ENCODE measurements around the gene BRAF.
A peak's percentile ranks its signal among the peaks of the same experiment; 100 is the strongest.
"Not testable (repeated sequence)": the region's sequence is repeated elsewhere in the genome, so short reads cannot be mapped to it uniquely, and the experiment has no call there.

The BRAF gene

DNA sequence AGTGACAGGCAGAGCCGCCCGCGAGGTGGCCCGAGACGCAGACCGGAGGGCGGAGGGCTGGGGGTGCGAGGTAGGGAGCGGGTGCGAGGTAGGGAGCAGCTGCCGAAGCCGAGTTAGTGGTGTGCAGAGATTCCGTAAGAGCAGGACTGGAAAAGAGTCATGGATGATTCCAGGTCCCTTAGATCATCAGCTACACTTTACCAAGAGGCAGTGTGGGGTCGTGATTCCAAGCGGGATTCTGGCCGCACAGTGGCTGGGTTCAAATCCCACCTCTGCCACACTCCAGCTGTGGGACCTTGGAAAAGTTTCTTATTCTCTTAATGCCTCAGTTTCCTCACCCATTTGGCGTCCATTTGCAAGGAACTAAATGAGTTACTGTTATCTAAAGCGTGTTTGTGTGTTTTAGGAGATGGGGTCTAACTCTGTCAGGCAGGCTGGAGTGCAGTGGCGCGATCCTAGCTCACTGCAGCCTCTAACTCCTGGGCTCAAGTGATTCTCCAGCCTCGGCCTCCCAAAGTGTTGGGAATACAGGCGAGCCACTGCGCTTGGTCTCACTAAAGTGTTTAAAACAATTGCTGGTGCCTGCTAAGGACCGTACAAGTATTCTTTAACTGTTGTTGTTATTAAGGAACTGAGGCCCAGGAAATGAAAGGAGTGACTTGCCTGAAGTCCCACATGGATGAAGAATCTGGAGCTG, 227.1 kb downstream of the BRAF start:
- no peak for DNase-seq

DNA sequence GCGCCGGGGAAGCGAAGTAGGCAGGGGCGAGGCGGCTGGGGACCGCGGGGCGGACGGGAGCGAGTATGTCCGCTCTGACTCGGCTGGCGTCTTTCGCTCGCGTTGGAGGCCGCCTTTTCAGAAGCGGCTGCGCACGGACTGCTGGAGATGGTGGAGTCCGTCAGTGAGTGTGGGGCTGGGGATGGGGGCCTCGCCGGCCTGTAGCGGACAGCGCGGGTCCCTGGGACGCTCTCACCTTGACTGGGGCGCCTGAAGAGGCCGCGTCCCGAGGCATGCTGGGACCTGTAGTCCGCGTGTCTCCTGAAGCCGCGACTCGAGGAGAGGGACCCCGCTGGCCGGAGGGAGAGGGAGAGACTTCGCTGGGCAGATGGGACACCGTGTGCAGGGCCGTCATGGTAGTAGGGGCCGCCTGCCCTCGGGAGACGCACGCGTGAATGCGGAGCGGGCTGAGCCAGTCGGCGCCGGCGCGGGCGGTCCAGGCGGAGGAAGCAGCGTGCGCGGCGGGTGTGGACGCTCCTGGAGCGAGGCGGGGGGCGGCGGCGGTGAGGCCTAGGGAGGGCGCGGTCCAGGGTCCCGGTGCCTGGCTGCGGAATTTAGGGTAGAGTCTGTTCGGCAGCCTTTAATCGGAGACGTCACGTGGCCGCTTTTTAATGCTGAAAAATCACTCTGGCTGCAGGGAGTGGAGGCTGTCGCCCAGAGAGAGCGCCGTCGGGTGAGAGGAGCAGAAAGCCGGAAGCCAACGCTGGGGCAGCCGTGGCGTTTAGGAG, 227.9 kb downstream of the BRAF start, which contains the start of gene NDUFB2:
Gene NDUFB2, plus strand, starts transcription at position 29 of the 767 bp plus-strand sequence. Its CDS starts 37 bp downstream, at position 66.
- peak; percentile 73 for DNase-seq

DNA sequence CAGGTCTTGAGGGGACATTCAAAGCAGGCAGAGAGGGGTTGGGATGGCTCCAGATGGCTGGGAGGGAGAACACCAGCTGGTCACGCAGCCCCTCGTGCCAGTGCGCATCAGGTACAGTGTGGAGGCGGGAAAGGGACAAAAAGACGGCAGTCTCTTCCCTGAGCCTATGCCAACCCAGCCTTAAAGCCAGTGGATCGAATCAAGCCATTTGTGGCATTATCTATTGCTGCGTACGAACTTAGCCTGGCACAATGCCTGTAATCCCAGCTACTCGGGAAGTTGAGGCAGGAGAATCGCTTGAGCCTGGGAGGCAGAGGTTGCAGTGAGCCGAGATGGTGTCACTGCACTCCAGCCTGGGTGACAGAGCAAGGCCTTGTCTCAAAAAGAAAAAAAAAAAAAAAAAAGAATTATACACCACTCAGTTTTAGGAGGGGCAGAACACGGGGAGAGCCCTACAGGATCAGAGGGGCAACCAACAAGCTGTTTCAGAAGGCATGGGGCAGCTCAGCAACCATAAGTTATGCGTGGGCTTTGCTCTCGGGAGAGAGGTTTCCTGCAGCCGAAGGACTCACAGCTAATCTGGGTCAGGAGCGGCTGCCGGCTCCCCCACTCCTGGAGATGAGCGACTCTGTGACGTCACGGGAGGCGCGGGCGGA, 228.6 kb downstream of the BRAF start:
- DNase-seq = peak; percentile 87

DNA sequence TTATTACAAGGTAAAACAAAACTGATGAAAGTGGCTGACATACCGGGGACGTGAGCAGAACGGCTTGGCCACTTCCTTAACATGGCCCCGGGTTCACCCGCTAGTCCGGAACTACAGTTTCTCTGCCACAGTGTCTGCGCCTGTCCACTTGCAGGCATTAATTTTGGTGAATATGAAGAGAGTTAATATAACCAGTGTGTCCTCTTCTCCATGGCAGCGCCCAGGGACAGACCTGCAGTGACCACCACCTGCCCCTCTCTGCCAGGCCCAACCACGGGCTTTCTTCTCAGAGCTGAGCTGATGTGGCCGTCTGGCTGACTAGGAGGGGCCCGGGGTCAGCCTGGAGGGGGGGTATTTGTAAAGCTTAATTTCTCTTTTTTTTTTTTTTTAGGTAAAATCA, 229.3 kb downstream of the BRAF start:
- no peak for DNase-seq

DNA sequence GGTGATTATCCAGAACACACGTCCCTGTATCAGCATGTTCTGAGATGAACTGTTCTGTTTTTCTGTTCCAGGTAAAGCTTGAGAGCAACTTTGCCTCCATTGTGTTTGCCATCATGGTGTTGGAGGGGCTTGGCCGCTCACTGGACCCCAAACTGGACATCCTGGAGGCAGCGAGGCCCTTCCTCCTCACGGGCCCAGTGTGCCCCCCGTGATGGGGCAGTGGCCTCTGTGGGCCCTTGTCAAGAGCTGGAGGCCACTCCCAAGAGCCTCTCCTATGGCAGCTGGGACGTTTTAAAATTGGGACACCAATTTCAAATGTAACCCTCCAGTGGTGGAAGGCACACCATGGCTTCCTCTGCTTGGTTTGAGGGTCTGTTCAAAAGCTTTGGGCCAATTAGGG, 230.1 kb downstream of the BRAF start:
- no peak for DNase-seq

DNA sequence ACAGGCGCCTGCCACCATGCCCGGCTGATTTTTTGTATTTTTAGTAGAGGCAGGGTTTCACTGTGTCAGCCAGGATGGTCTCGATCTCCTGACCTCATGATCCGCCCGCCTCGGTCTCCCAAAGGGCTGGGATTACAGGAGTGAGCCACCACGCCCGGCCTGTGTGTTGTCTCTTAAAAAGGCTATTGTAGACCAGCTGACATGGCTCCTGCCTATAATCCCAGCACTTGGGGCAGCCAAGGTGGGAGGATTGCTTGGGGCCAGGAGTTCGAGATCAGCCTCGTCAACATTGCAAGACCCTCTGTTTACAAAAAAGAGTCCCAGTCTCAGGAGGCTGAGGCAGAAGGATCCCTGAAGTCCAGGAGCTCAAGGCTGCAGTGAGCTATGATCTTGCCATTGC, 230.9 kb downstream of the BRAF start:
- not testable (repeated sequence) for DNase-seq

DNA sequence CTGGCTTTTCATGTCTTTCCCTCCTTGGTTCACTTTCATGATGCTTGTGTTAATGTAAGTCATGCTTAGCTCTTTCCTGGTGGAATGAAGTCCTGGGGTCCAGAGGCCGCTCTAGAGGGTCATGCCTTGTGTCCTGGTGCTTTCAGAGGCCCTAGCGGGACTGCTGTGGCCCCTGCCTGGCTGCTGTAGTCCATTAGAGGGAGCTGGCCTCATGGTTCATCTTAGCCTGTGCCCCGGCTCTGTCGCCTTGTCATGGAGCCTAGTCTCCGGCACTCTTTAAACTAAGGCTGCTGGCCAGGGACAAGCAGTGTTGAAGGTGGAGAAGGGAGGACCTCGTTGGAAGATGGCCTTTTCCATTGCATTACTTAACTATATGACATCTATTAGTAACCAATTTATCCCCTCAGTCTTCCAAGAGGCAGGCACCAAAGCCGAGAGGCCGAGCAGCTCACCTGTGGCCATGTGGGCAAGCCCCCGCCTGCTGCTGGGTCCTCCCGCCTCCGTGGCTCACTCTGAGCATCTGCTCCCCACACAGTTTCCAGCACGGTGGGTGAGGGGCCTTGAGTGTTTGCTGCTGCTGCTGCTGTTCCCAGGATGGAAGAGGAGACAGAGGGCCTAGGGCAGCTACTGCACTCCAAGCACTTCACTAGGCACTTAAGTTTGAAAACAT, 233.2 kb downstream of the BRAF start:
- no peak for DNase-seq

DNA sequence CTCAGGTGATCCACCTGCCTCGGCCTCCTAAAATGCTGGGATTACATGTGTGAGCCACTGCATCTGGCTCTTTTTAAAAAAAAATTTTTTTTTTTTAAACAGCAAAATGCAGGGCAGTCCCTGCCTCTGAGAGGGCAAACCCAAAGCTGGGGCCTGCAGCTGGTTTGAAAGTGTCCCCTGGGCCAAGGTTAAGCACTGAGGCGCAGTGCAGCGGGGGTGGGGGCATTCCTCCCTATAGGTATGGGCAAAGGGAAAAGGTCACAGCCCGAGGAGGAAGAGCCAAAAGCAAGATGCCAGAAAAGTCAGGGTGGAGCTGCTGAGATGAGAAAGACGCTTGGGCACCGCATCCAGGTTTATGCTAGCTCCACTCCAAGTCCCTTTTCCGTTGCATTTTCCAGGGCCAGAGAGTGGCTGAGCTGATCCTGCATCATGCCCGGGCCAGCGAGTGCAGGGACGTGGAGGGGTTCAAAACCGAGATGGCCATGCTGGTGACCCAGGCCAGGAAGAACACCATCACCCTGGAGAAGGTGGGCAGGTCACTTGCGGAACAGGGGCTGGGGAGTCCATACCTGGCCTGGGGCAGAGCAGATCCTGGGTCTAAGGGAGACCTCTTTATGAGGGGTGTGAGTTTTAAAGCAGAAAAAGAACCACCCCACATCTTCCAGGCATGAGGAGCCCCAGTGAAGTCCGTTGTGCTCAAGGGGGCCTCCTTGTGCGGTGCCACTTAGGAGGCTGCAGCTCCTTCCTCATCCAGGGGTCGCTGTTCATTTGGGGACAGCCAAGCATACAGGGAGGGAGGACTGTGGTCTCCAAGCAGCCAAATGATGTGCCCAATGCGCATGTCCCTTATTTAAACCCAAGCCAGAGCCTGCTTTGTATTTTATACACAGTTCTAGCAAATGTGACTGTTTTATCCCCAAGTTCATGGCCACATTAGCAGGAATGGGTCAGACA, 235.3 kb downstream of the BRAF start:
- DNase-seq = no peak

DNA sequence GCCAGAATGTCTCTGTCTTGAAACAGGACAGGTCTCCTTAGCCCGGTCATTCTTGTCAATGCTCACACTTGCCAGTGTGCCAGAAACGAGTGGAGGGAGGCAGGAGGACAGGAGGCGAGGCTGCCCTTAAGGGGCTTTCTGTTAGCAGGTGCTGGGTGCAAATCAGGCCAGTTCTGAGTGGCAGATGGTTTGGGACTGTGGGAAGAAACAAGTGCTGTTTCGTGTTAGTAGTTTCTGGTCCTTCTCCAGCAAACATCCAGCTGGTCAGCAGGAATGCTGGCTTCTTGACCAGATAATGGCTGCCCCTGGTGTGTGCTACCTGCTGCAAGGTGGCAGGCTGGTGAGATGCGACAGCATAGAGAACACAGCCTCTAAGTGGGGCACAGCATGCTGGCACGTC, 236.4 kb downstream of the BRAF start:
- no peak for DNase-seq

DNA sequence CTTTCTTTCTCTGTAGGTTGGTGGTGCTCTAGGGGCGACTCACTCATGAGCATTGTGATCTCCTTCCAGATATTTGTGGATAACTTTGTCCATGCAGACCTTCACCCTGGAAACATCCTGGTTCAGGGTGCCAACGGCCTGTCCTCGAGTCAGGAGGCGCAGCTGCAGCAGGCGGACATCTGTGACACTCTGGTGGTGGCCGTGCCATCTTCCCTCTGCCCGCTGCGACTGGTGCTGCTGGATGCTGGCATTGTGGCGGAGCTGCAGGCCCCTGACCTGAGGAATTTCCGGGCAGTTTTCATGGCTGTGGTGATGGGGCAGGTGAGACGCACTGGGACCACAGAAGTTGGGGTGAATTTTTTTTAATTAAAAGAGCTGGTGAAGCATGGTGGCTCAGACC, 237.8 kb downstream of the BRAF start:
- DNase-seq = no peak

DNA sequence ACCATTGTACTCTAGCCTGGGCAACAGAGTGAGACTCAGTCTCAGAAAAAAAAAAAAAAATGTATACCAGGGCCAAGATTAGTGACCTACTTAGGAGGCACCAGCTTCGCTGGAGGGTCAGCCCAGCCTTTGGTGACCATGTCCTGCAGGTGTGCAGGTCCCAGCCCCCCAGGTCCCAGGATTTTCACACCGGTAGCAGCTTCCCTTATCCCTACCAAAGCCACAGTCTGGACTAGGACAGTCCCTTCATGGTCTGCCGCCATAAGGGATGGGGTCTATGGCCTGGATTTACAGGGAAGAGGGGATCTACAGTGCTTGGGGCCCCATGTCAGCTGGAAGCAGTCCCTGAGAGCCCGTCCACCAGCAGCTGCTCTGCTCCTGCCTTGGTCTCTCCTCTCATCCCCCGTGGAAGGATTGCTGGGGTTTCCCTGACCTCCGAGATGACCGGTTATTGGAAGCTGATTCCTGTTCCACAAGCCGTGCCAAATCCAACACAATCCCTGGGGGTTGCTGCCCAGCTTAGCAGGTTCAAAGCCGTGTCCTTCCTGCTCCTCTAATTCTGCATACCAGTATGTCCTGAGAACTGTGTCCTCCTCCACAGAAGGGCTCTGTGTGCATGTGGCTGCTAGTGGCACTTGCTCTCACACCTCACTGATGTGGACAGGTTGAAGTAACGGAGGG, 239.2 kb downstream of the BRAF start:
- no peak for DNase-seq

DNA sequence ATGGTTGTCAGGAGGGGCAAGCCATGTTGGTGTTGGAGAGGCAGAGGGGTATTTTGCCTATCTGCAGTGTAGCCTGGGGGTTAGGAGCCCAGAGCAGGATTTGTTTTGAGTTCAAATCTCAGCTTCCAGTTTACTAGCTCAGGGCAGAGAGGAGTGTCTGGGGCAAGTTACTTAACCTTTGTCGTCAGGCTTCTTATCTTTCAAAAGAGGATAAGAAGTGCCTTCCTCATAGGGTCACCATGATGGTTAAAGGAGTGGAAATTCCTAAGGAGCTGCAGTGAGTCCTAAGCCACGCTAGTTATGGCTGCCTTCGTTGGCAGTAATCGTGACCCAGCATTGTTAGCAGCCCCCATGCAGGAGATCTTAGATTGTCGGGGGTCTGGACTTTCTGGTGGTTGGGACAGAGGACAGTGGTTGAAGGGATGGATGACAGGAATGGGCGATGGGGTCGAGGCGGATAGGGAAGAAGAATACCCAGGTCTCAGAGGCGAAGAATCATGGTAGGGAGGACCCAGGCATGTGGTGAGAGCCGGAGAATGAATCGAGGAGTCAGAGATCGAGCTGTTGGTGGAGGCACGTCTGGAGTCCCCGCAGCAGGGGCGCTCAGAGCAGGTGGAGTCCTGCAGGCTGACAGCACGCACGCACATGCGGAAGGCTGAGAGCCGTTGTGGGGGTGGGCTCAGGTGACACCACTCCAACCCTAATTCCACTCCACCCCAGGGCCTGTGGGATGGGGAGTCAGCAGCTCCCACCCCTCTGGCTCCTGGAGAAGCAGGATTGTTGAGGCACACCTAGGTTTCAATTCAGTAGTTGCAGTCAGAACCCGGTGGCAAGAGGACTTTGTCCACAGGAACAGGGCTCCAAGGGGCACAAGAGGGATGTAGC, 240.4 kb downstream of the BRAF start:
- DNase-seq = no peak

DNA sequence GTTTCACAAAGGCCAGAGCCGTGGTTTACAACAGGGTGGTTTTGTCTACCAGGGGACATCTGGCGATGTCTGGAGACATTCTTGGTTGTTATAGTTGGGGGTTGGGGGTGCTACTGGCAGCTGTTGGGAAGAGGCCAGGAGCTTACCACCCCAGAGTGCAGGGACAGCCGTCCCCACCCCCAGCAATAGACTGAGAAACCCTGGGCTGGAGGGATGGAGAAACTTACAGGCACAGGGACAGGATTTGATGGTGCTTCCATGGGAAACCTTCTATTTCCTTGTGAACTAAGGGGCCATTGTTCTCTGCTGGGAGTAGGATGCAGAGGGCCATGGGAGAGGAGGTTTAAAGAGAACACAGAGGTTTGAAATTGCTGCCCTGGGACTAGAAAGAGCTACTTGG, 241.1 kb downstream of the BRAF start:
- no peak for DNase-seq

DNA sequence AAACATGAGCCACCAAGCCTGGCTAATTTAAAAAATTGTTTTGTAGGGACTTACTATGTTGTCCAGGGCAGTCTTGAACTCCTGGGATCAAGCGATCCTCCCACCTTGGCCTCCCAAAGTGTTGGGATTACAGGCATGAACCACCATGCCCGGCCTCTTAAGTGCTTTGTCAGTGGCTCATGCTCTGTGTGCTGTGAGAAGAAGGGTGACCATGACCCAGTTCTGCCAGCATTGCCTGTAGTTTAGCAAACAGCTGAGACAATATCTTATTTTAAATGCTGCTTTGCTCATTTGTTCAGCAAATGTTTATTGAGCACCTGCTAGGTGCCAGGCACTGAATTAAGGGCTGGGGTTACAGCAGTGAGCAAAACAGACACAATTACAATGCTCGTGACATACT, 243.0 kb downstream of the BRAF start:
- no peak for DNase-seq

DNA sequence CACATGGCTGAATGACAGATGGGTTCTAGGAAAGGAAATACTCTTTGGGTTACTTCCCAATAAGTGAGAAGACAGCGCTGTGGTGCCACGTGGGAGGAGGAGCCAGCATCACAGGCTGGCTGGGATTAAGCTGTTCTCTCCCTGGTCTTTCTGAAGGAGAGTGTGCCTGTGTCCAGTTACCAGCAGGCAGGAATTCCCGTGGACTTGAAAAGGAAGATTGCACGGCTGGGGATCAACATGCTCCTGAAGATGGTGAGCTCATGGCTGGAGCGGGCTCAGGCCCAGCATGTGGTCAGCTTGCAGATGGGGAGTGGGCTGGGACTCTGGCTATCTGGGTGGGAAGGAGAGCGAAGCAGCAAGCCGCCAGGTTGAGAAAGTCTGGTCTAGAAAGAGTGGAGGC, 243.8 kb downstream of the BRAF start:
- DNase-seq = no peak

DNA sequence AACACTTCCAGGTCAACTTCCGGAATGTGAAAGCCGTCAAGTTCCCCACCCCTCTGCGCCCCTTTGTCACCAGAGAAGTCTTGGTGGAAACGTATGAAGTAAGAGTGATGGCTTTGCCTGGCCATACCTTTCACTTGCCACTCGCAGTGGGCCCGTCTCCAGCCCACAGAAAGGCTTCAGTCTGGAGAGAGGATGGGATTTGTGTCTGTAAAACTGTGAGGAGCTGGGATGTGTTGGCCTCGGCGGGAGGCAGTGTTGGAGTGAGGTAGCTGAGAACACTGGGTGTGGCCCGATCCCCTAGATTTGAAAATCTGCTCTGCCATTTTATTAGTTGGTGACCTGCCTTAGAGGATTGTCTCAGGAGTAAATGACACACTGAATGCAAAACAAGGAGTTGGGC, 245.5 kb downstream of the BRAF start:
- no peak for DNase-seq

DNA sequence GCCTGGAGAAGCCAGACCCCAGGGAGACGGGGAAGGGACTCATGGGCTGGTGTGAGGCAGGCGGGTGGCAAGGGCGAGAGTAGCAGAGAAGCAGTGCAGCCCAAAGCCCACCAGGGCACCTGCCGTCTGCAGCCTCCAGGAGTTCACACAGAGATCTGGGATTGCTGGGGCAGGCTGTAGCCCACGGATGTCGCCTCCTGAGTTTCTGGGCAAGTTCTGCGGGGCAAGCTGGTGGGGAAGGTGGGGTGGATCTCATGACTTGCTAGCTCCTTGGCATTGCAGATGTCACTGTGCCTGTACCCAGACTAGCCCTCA, 246.0 kb downstream of the BRAF start:
- DNase-seq = no peak

DNA sequence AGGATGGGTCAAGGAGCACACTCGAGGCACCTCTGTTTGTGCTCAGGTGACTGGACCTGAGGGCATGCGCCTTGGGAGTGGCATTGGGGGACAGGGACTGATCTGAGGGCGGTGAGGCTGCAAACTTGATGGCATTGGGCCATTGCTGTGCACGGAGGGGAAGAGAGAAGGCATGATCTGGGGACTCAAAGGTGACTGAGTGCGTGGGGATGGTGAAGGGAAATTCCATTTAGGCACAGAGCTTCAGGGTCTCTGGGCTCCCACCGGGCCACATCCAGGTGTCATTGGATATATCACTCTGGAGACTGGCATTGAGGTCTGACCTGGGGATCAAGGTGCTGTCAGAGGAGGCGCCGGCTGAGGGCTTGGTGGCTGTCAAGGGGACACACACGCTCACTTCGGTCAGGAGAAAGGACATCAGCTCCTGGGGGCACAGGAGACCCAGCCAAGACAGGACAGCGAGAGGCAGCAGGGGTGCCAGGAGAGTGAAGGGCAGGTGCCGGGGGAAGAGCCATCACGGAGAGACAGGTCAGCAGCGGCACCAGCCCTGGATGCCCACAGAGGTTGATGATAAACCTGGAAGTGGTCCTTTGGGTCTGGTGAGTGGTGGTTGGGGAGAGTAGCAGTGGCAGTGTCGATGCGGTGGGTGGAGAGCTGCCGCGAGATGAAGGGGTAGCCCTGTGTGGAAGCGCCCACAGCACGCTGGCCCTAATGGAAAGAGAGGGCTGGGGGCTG, 246.5 kb downstream of the BRAF start:
- no peak for DNase-seq

DNA sequence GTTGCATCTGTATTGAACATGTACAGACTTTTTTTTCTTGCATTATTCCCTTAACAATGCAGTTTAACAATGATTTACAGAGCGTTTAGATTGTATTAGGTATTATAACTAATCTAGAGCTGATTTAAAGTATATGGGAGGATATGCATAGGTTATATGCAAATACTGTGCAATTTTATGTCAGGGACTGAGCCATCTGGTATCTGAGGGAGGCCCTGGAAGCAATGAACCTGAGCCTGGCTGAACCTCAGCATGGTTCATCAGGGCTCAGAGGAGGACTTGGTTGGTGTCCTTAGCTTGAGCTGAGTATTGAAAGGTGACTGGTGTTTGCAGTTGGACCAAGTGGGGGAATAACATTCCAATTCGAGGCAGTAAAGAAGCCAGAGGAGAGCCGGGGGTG, 247.2 kb downstream of the BRAF start:
- DNase-seq = no peak

DNA sequence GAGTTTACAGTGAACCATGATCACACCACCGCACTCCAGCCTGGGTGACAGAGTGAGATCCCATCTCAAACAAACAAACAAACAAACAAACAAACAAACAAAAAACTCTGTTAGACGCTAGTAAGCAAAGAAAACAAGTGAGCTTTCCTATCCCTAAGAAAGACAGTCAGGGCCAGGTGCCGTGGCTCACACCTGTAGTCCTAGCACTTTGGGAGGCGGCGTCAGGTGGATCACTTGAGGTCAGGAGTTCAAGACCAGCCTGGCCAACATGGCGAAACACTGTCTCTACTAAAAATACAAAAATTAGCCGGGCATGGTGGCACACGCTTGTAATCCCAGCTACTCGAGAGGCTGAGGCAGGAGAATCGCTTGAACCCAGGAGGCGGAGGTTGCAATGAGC, 247.8 kb downstream of the BRAF start:
- not testable (repeated sequence) for DNase-seq

Measured in COR-L47 (cell line).